Heart left ventricle (tissue), 13 donors: ENCODE data around the gene RRM2.

Experiments used
- CTCF ChIP-seq, 12 donors: fragments of 200-600 bp; sonication (generic) in 4 of 12; IDR thresholded peaks; one replicate each; pipeline versions ENCODE4 v1.5.0 to v1.8.0; 2018 to 2022; ENCODE audit warnings: antibody characterized with exemption in 12 of 12, mild to moderate bottlenecking in 5 of 12
- POLR2A ChIP-seq, 2 donors: fragments of 450-650 bp; IDR thresholded peaks; one replicate each; pipeline ENCODE4 v1.6.1; 2017; ENCODE audit warnings: antibody characterized with exemption in 2 of 2, mild to moderate bottlenecking in 2 of 2, moderate library complexity in 2 of 2
- donor health status: ischemic (EF 13 %, LVEDD 7.1; RV severe dilation, severe dysfunction).
- donor health status: DM: no; HTN: yes; CAD: no.
- donor health status: DM: no; HTN: no; CAD: no.
- donor health status: ischemic (EF 25% LVEDD 6.9; RV normal size, moderate dysfunction).
- donor health status: ischemic (EF 25% LVEDD 5.7; RV mildly dilated, moderate dysfunction).
- donor health status: ischemic (EF 35%, LVEDD 5.7; RV mildly dilated, moderate dysfunction).
- donor health status: nonischemic (EF 11% LVEDD 7.7; RV severe dilation, severe dysfunction).
- donor health status: DM: yes; HTN: yes; CAD: no.
- donor health status: PGD.
- donor health status: ischemic (EF 29% LVEDD 5.4; RV normal size, mild dysfunction).
- donor health status: nonischemic (EF 23%, LVEDD 6.1; RV moderate dilation, normal function).

GRCh38 chr2:10097352-10098148 lies 25.0 kb upstream of the RRM2 start:
- TF ChIP-seq POLR2A (IDR thresholded peaks at IDR 0.05) (no peak), CTCF (IDR thresholded peaks at IDR 0.05) (peak; percentile 71 to 96 (median 90))
